GM12878 (cell line): ENCODE data around the gene UBAC2. TPM values are rescaled to one million over a fixed set of nuclear protein-coding genes. Genes with fewer than 3 reads are reported as not detected.

Source experiments
- ATAC-seq: fragments of 200-7000 bp; cut with Tn5 transposase; 3 replicates; pipeline ENCODE4 v1.9.1; 2020; ENCODE audit warnings: mild to moderate bottlenecking, moderate library complexity
- BruUV-seq: library from RNA; stranded (reverse); fragments of 400-500 nt; replicated peaks from 2 replicates; lab custom pipeline; 2021; lab: Mats Ljungman, UMichigan
- CTCF ChIA-PET: fragments of 300-600 bp; sonication (Branson Sonifier 250); formaldehyde crosslinking; extraction: SDS; loops from one replicate; lab custom pipeline; 2021; ENCODE audit warnings: inconsistent platforms; lab: Yijun Ruan, JAX
- POLR2A ChIA-PET: fragments of 350-600 bp; formaldehyde crosslinking; extraction: SDS; loops from one replicate; lab custom pipeline; 2021; ENCODE audit warnings: inconsistent platforms; lab: Charles Lee
- RAD21 ChIA-PET: fragments of 300-600 bp; sonication (Branson Sonifier 250); formaldehyde crosslinking; loops from one replicate; lab custom pipeline; 2023; ENCODE audit warnings: antibody characterized with exemption; ENCODE audit not compliant: unreplicated experiment; lab: Charles Lee
- SMC1A ChIA-PET: fragments of 300-600 bp; sonication (Branson Sonifier 250); formaldehyde crosslinking; loops from one replicate; lab custom pipeline; 2023; ENCODE audit not compliant: unreplicated experiment, uncharacterized antibody; lab: Charles Lee
- DNase-seq: peaks from one replicate; pipeline ENCODE4 v3.0.0-alpha.2; 2011; ENCODE audit warnings: low read depth, low spot score
- FAIRE-seq: peaks from 3 replicates; lab custom pipeline; 2011; peaks lifted over from hg19 to GRCh38; lab: Jason Lieb, UNC
- H2AFZ ChIP-seq: 2 replicates; pipeline ENCODE4 v1.6.0; 2011; ENCODE audit warnings: low read depth, low read length, control low read depth; ENCODE audit not compliant: control insufficient read depth
- H3K27ac ChIP-seq: 2 replicates; pipeline ENCODE4 v1.5.1; 2011; ENCODE audit warnings: control low read depth; ENCODE audit not compliant: control insufficient read depth, insufficient read depth
- H3K27me3 ChIP-seq, 2 experiments: replicated peaks in 1 of 2; 2 replicates each; pipeline versions ENCODE4 v1.6.0 to v1.6.1; 2011; ENCODE audit warnings: low read length in 1 of 2; ENCODE audit not compliant: control insufficient read depth in 2 of 2, insufficient read depth in 2 of 2
- H3K36me3 ChIP-seq, 2 experiments: 2 replicates each; pipeline ENCODE4 v1.5.1; 2011; ENCODE audit warnings: low read length in 1 of 2; ENCODE audit not compliant: control insufficient read depth in 2 of 2, insufficient read depth in 2 of 2
- H3K4me1 ChIP-seq: 2 replicates; pipeline ENCODE4 v1.6.1; 2011; ENCODE audit warnings: mild to moderate bottlenecking, low read length, moderate library complexity, mixed read lengths; ENCODE audit not compliant: control insufficient read depth, insufficient read depth
- H3K4me2 ChIP-seq: 2 replicates; pipeline ENCODE4 v1.6.0; 2011; ENCODE audit warnings: control low read depth; ENCODE audit not compliant: control insufficient read depth, insufficient read depth
- H3K4me3 ChIP-seq: fragments of 200-600 bp; sonication (generic); 2 replicates; pipeline ENCODE4 v1.5.1; 2016
- H3K79me2 ChIP-seq: 2 replicates; pipeline ENCODE4 v1.6.0; 2011; ENCODE audit warnings: low read length; ENCODE audit not compliant: control insufficient read depth, insufficient read depth
- H3K9ac ChIP-seq: 2 replicates; pipeline ENCODE4 v1.8.0; 2011; ENCODE audit warnings: low read length, control low read depth, mixed read lengths; ENCODE audit not compliant: control insufficient read depth, insufficient read depth
- H3K9me3 ChIP-seq: replicated peaks from 3 replicates; pipeline ENCODE4 v1.5.1; 2011; ENCODE audit warnings: mild to moderate bottlenecking, low read length; ENCODE audit not compliant: control insufficient read depth, insufficient read depth
- H4K20me1 ChIP-seq: 2 replicates; pipeline ENCODE4 v1.6.0; 2011; ENCODE audit not compliant: control insufficient read depth, insufficient read depth
- BCL3 ChIP-seq: IDR thresholded peaks from 2 replicates; pipeline ENCODE4 v1.6.1; 2011; ENCODE audit warnings: borderline replicate concordance, low read depth, mild to moderate bottlenecking, moderate library complexity, low read length; ENCODE audit not compliant: insufficient read depth, poor library complexity, severe bottlenecking
- FOXK2 ChIP-seq: fragments of 450-650 bp; IDR thresholded peaks from 2 replicates; pipeline ENCODE4 v1.6.1; 2017; ENCODE audit warnings: mild to moderate bottlenecking, moderate library complexity
- NR2C1 ChIP-seq: fragments of 450-650 bp; IDR thresholded peaks from 2 replicates; pipeline ENCODE4 v1.6.1; 2017; ENCODE audit warnings: antibody characterized with exemption, mild to moderate bottlenecking, moderate library complexity
- NRF1 ChIP-seq: conservative IDR thresholded peaks from 2 replicates; pipeline ENCODE4 v1.6.1; 2011; ENCODE audit warnings: mild to moderate bottlenecking, low read depth, low read length, improper control_type of control experiment
- TCF12 ChIP-seq: IDR thresholded peaks from 2 replicates; pipeline ENCODE4 v1.6.1; 2011; ENCODE audit warnings: low read depth, mild to moderate bottlenecking, low read length
- WGBS: methylation state at CpG from one replicate; pipeline ENCODE4 v1.1.6; 2016; ENCODE audit warnings: low lambda C conversion rate; ENCODE audit not compliant: insufficient replicate concordance, insufficient coverage; ENCODE audit errors: missing lambda C conversion rate; 5-methylcytosine and 5-hydroxymethylcytosine counted together
- in situ Hi-C: fragments of 300-500 bp; cut with MboI; formaldehyde crosslinking; loops from 9 replicates; pipeline ENCODE4 v1.14.3; 2018; ENCODE audit warnings: mixed read lengths
- intact Hi-C: fragments of 100-400 bp; cut with micrococcal nuclease; formaldehyde crosslinking; loops from one replicate; pipeline ENCODE4 v1.14.2; 2022; ENCODE audit not compliant: unreplicated experiment
- polyA plus RNA-seq, 11 experiments: library from polyadenylated mRNA; depleted of rRNA in 4 of 11; unstranded in 6 of 11; stranded (reverse) in 5 of 11; fragments of >200 nt; fragmentation: Nextera tagmentation in 4 of 11; fragmentation: Illumina TruSeq in 1 of 11; extraction: Ambion mirVana in 4 of 11; extraction: Trizol in 1 of 11; gene quantifications; 1 replicate in 1 of 11; 2 replicates in 10 of 11; pipeline versions ENCODE4 v1.2.1 to v1.2.3, GENCODE V29; 2011 to 2016; ENCODE audit warnings: inconsistent platforms in 2 of 11, missing spikeins in 2 of 11, low read depth in 1 of 11
- total RNA-seq, 4 experiments: library from RNA; depleted of rRNA in 3 of 4; stranded (reverse); fragments of >200 nt in 3 of 4; fragmentation: Illumina TruSeq in 1 of 4; extraction: Trizol in 1 of 4; gene quantifications; 2 replicates each; pipeline versions ENCODE4 v1.2.1 to v1.2.3, GENCODE V29; 2013 to 2021

Gene UBAC2
- total and polyA plus RNA-seq, 10 of the 15 experiments (the other 5 are each of a cell fraction or from before 2014, with no cell fraction given) = 3.0 to 54.6 (median 17.4) TPM

DNA sequence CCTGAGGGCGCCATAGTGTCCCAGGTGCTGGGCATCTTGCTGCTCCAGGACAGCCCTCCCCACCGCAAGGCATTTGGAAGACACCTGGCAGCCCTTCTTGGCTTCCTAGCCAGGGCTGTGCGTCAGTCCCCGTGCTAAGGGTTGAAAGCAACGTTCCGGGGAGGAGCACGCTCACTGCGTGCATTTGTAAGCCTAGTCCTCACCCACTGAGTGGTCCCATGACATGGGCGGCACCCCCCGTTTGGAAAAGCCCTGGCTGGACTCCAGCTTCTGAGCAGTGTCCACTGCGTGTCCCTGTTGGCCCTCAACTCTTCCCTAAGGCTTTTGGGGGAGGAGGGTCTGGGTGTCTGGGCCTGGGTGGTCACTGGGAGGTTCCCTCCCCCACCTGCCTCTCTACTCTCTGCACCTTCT, 182.9 kb downstream of the UBAC2 start:
- ChIA-PET CTCF (interaction anchor here (0.7 to 22.3 kb wide), 6 partner anchors 41 to 228 kb away, joined by 3 to 577 read pairs (median 10); no protein-coding TSS in a partner anchor), SMC1A (interaction anchor here (1.0 to 13.7 kb wide), 13 partner anchors 16 to 207 kb away, joined by 3 to 306 read pairs (median 8); no protein-coding TSS in a partner anchor), RAD21 (interaction anchor here (0.7 to 11.9 kb wide), 9 partner anchors 17 to 180 kb away, joined by 3 to 182 read pairs (median 6); no protein-coding TSS in a partner anchor), POLR2A (interaction anchor here (0.5 to 1.4 kb wide), 4 partner anchors 12 to 1238 kb away, joined by 3 to 5 read pairs (median 4); no protein-coding TSS in a partner anchor)
- Histone ChIP-seq H4K20me1 (no peaks in the 10 kb centered on the region), H3K4me2 (no peak overlapping the region), H3K4me1 (peaks cover 61% of the 10 kb centered on the region), H3K27me3 (no peaks in the 10 kb centered on the region), H3K4me3 (no peak overlapping the region), H3K79me2 (peaks cover 3% of the 10 kb centered on the region; the same call in 1 of the 2 replicates), H2AFZ (no peak overlapping the region), H3K9me3 (no peaks in the 10 kb centered on the region), H3K27ac (no peak overlapping the region), H3K36me3 (0 out of 4 replicates have a peak, but pooled peaks cover 0 to 3% of the 10 kb centered on the region in 2 experiments), H3K9ac (no peak overlapping the region)
- in situ Hi-C loops (no loop called here), intact Hi-C loops (no loop called here)
- WGBS = 98% methylated on average over 11 of the region's 11 CpGs
- TF ChIP-seq FOXK2 (no peak), BCL3 (no peak), NRF1 (no peak), TCF12 (no peak), NR2C1 (no peak)
- DNase-seq = no peak
- no peak for ATAC-seq
- BruUV-seq = no TSS peak
- no peak for FAIRE-seq
